ENCODE measurements around the gene RNU6-7.

Gene RNU6-7

GRCh38 chr14:32203928-32204357 lies 2.1 kb downstream of the RNU6-7 start:
- peak overlapping the region; percentile 57 for H3K4me3 ChIP-seq (ENCODE audit: low read depth, low read length)

- H3K4me3 ChIP-seq (ENCODE audit: low read depth, low read length) = no peak overlapping the region
Measured at GRCh38 chr14:32205554-32205953, 3.7 kb downstream of the RNU6-7 start.

- no peak overlapping the region for H3K4me3 ChIP-seq (ENCODE audit: low read depth, low read length)
Measured at GRCh38 chr14:32205984-32206383, 4.1 kb downstream of the RNU6-7 start.

DNA sequence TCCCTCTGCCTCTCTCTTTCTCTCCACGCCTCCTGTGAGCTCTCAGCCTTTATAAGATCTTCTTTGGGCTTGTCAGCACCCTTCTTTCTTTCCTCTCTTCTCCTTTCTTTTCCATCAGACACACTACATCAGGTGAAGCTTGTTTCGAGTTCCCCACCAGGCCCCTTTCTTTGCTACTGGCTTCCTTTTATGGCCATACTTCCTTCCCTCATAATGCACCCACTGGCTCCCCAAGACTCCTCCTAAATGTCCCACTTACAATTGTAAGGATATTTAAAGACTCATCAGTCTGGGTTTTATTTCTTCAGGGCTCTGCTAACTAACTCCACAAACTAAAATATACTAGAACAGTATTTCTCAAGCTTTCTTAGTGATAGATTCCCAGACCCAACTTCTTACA lies 4.7 kb downstream of the RNU6-7 start:
- no peak overlapping the region for H3K4me3 ChIP-seq (ENCODE audit: low read depth, low read length)

DNA sequence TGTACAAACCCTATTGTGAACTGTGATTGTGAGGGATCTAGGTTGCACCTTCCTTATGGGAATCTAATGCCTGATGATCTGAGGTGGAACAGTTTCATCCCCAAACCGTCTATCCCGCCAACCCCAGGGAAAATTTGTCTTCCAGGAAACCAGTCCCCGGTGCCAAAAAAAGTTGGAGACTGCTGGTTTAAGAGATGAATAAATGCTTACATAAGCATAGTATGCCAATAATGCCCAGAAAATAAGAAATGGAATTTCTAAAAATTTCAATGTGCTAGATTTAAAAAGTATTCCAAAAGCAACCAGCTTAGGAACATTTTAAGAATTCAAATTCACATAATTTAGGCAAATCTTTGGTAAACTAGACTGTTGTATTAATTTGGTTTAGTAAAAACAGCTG lies 6.6 kb downstream of the RNU6-7 start:
- H3K4me3 ChIP-seq (ENCODE audit: low read depth, low read length) = no peak overlapping the region

DNA sequence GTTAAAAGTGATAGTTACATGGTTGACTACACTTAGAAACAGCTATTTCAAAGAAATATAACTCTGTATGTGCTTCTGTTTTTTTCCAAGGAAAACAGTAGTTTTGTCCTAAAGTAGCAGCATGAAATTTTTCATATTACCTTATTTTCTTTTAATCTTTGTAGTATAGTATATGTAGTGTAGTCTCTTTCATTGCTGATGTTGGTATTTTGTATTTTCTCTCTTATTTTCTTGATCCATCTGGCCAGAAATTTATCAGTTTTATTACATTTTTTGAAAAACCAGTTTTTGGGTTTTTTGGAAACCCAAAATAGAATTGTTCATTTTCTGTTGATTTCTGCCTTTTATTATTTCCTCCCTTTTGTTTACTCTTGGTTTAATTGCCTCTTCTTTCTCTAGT lies 7.6 kb downstream of the RNU6-7 start:
- no peak overlapping the region for H3K4me3 ChIP-seq (ENCODE audit: low read depth, low read length)

GRCh38 chr14:32211068-32211404 lies 9.2 kb downstream of the RNU6-7 start:
- H3K4me3 ChIP-seq (ENCODE audit: low read depth, low read length) = no peak overlapping the region

DNA sequence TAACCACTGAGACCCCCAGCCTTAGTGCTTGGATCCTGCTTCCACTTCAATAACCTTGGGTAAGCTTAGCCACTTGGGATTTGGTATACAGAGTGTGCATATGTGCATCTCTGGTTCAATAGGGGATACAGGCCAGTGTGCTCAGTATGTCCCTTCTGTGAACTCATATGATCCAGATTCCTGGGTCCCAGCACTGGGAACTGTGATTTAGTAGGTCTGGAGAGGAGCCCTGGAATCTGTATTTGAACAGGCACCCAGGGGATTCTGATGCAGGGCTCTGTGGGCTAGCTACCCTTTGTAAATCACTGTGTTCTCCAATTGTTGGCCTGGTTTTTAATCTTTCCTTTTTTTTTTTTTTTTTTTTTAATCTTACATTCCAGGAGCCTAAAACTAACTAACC lies 11.0 kb downstream of the RNU6-7 start:
- H3K4me3 ChIP-seq (ENCODE audit: low read depth, low read length) = no peak overlapping the region

DNA sequence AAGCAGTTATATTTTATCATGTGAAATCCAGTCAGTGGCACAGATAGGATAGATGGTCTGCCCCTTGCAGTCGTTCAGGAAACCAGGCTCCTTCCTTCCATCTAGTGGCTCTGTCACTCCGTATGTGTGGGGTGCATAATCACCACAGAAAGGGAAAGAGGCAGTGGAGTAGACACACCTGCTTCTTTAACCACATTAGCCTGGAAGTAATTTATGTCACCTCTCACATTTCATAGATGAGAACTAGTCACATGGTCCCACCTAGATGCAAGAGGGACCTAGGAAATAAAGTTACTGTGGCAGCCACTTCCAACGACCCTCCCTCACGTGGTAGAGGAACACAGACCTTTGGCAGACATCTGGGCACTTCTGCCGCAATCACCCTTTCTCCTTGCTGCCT lies 15.5 kb downstream of the RNU6-7 start:
- no peak overlapping the region for H3K4me3 ChIP-seq (ENCODE audit: low read depth, low read length)

DNA sequence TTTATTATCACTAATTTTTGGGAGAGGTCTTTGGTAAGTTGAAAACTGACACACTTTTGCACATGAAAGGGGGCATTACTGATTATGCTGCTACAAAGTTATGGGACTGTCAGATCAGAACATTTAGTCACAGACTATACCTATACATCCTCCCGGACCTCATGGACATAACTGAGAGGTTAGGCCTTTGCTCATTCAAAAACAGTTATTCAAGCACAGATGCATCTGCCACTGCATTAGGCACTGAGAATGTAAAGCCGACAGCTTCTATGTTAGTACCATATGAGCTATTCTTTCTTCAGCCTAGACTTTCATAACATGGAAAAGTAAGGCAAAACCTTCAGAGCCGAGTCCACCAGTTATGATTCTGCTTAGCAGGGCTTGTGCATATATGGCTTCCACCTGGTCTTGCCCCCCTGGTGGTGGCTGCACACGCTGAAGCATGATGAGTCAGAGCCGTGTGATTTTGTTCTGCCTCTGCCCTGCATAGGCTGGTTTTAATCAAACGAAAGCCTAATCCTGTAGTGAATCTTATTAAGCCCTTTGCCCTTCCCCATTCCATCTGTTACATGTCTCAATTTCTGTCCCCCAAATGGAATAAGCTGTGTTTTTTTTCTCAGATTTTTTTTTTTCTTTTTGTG lies 23.0 kb downstream of the RNU6-7 start:
- H3K4me3 ChIP-seq (ENCODE audit: low read depth, low read length) = no peak overlapping the region

- no peak overlapping the region for H3K4me3 ChIP-seq (ENCODE audit: low read depth, low read length)
Measured at GRCh38 chr14:32225378-32225920, 23.6 kb downstream of the RNU6-7 start.

GRCh38 chr14:32226056-32226455 lies 24.2 kb downstream of the RNU6-7 start:
- no peak overlapping the region for H3K4me3 ChIP-seq (ENCODE audit: low read depth, low read length)

GRCh38 chr14:32230181-32230580 lies 28.3 kb downstream of the RNU6-7 start:
- H3K4me3 ChIP-seq (ENCODE audit: low read depth, low read length) = no peak overlapping the region

DNA sequence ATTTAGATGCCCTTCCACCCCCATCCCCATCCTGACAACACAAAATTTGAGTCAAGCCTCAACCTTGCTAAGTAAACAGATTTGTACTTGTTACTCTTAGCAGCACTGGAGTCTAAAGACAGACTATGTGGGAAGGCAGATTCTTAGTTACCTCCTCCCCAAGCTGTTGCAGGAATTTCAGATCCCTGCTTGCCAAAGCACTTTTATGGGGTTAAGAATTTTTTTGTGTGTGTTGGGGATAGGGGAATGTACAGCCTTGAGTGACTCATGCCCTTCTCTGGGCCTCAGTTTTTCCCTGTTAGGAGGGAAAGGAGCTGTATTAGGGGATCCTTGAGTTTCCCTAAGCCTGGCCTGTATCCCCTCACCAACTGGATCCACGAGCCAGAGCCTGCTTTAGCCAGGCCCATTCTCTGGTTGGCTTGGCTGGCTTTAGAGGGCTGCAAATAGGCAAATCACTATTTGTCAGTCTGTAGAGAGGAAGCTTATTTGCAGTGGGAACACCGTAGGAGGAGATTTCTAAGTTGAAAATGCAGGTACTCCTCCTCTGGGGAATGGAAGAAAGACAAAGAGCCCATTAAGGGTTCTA lies 28.9 kb downstream of the RNU6-7 start:
- no peak overlapping the region for H3K4me3 ChIP-seq (ENCODE audit: low read depth, low read length)

DNA sequence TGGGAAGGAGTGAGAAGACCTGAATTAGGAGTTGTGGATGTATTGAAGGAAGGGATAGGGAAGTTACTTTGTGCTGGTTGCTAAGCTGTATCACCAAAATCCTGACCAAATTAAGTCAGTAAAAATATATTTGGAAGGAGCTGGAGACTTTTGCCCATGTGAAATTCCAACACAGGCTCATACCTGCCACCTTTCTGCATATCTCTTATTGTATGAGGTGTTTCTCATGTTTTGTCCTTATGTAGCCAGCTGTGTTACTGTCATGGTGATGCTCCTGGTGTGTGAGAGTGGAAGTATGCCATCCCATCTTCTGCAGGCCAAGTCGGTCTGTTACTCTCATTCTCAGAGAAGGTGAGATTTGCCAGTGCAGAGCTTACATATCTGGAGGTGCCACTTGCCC lies 30.6 kb downstream of the RNU6-7 start:
- H3K4me3 ChIP-seq (ENCODE audit: low read depth, low read length) = no peak overlapping the region

- H3K4me3 ChIP-seq (ENCODE audit: low read depth, low read length) = no peak overlapping the region
Measured at GRCh38 chr14:32233260-32233659, 31.4 kb downstream of the RNU6-7 start.

GRCh38 chr14:32244404-32244803 lies 42.6 kb downstream of the RNU6-7 start:
- no peak overlapping the region for H3K4me3 ChIP-seq (ENCODE audit: low read depth, low read length)

GRCh38 chr14:32246751-32247150 lies 44.9 kb downstream of the RNU6-7 start:
- H3K4me3 ChIP-seq (ENCODE audit: low read depth, low read length) = no peak overlapping the region

DNA sequence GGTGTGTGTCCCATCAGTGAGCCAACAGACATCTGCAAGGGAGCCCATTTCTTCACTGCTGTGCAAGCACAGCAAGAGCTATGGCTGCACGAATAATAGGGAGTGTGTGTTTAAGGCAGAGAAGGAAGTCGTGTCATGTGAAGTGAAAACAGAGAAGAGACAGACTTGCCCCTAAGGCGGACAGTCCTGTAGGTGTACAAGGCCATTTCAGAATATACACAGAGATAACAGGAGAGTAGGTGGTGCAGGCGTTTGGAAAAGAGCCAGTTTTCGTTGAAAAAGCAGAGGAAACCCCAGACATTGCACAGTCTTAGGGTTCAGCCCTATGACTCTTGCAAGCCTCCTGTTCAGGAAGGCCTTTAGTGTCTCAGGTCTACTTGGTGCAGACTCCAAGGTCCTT lies 47.5 kb downstream of the RNU6-7 start:
- H3K4me3 ChIP-seq (ENCODE audit: low read depth, low read length) = no peak overlapping the region

GRCh38 chr14:32249780-32250179 lies 47.9 kb downstream of the RNU6-7 start:
- H3K4me3 ChIP-seq (ENCODE audit: low read depth, low read length) = no peak overlapping the region

- H3K4me3 ChIP-seq (ENCODE audit: low read depth, low read length) = no peak overlapping the region
Measured at GRCh38 chr14:32250681-32251080, 48.8 kb downstream of the RNU6-7 start.

GRCh38 chr14:32251530-32251929 lies 49.7 kb downstream of the RNU6-7 start:
- H3K4me3 ChIP-seq (ENCODE audit: low read depth, low read length) = no peak overlapping the region

Data from iPS-11a (cell line).